Measurements from ENCODE around the gene DTWD1. TPM values are rescaled to one million over a fixed set of nuclear protein-coding genes. Genes with fewer than 3 reads are reported as not detected.
"Not testable (repeated sequence)": the region's sequence is repeated elsewhere in the genome, so short reads cannot be mapped to it uniquely, and the experiment has no call there.

The DTWD1 gene
- total RNA-seq, 2 donors from 2014 or later = 16.6 to 21.1 TPM

DNA sequence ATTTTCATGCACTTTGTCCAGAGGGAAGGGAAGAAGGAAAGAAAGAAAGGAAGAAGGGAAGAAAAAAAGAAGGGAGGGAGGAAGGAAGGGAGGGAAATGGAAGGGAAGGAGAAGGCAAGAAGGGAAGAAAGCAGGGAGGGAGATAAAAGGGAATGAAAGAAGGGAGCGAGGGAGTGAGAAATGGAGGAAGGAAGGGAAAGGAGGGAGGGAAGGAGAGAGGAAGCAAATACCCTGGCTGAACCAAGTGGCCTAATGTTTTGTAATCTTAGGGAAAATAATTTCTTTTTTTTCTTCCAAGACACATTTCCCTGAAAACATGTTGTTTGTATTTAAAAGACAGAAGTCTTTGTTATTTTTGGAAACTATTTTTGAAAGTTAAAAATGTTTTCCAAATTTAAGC lies 35.9 kb downstream of the DTWD1 start:
- no peak for DNase-seq (ENCODE audit: low spot score)
- no peak overlapping the region for H3K27ac ChIP-seq

DNA sequence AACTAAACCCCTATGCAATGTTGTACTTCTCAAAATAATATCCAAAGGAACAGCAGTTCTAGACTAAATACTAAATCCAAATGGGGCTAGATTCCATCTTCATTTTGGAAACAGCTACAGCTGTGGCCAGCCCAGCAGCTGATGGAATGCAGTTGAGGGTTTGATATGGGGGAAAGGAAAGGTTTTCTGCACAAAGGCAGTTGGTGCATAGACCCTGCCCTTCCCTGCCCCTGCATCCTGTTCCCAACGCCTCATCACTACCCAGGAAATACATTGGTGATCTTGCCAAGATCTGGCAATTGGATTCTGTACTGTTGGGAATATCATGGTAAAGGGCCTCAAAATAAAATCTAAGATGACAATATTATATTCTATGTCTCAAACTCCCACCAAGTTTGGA lies 43.9 kb downstream of the DTWD1 start:
- TF ChIP-seq POLR2AphosphoS5 (IDR thresholded peaks at IDR 0.05) (no peak), POLR2A (IDR thresholded peaks at IDR 0.05) (no peak)
- TF ChIP-seq, protein P1, sequence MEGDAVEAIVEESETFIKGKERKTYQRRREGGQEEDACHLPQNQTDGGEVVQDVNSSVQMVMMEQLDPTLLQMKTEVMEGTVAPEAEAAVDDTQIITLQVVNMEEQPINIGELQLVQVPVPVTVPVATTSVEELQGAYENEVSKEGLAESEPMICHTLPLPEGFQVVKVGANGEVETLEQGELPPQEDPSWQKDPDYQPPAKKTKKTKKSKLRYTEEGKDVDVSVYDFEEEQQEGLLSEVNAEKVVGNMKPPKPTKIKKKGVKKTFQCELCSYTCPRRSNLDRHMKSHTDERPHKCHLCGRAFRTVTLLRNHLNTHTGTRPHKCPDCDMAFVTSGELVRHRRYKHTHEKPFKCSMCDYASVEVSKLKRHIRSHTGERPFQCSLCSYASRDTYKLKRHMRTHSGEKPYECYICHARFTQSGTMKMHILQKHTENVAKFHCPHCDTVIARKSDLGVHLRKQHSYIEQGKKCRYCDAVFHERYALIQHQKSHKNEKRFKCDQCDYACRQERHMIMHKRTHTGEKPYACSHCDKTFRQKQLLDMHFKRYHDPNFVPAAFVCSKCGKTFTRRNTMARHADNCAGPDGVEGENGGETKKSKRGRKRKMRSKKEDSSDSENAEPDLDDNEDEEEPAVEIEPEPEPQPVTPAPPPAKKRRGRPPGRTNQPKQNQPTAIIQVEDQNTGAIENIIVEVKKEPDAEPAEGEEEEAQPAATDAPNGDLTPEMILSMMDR (IDR thresholded peaks at IDR 0.05) = no peak
- Histone ChIP-seq H3K27ac (no peak overlapping the region), H3K4me3 (no peak overlapping the region), H3K9me3 (no peaks in the 10 kb centered on the region), H3K27me3 (replicated peaks; ENCODE audit: insufficient read depth) (no peaks in the 10 kb centered on the region), H3K4me1 (replicated peaks) (no peaks in the 10 kb centered on the region), H3K36me3 (no peaks in the 10 kb centered on the region)
- intact Hi-C loops (cut with DNase I) = no loop called here
- no peak for DNase-seq (ENCODE audit: low spot score)
- WGBS = 90% methylated on average over 1 of the region's 1 CpG

More for the DNA sequence above, 35.9 kb downstream of the DTWD1 start:
- H3K9me3 ChIP-seq = no peaks in the 10 kb centered on the region
- H3K27me3 ChIP-seq (replicated peaks; ENCODE audit: insufficient read depth) = no peaks in the 10 kb centered on the region
- no peaks in the 10 kb centered on the region for H3K36me3 ChIP-seq
- H3K4me1 ChIP-seq (replicated peaks) = no peaks in the 10 kb centered on the region
- H3K4me3 ChIP-seq = no peak overlapping the region
- intact Hi-C loops (cut with DNase I) = no loop called here
- 88% methylated on average over 1 of the region's 1 CpG for WGBS
- TF ChIP-seq, protein P1 (IDR thresholded peaks at IDR 0.05) = no peak
- TF ChIP-seq POLR2AphosphoS5 (IDR thresholded peaks at IDR 0.05) = no peak
- no peak for TF ChIP-seq POLR2A (IDR thresholded peaks at IDR 0.05)

DNA sequence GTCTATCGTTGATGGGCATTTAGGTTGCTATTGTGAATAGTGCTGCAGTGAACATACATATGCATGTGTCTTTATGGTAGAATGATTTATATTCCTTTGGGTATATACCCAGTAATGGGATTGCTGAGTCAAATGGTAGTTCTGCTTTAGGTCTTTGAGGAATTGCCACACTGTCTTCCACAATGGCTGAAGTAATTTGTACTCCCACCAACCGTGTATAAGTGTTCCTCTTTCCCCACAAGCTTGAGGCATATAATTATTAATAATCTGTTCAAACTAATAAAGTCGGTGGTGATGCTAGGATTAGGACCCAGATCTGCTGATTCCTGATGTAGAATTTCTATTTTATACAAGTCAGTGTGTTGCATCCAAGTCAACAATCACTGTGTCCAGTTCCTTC lies 45.6 kb downstream of the DTWD1 start:
- H3K27ac ChIP-seq; DNase-seq (ENCODE audit: low spot score); H3K9me3 ChIP-seq; intact Hi-C loops (cut with DNase I); H3K4me3 ChIP-seq; H3K36me3 ChIP-seq; H3K27me3 ChIP-seq (replicated peaks; ENCODE audit: insufficient read depth); H3K4me1 ChIP-seq (replicated peaks): not testable (repeated sequence)
- WGBS = 86% methylated on average over 3 of the region's 3 CpGs

DNA sequence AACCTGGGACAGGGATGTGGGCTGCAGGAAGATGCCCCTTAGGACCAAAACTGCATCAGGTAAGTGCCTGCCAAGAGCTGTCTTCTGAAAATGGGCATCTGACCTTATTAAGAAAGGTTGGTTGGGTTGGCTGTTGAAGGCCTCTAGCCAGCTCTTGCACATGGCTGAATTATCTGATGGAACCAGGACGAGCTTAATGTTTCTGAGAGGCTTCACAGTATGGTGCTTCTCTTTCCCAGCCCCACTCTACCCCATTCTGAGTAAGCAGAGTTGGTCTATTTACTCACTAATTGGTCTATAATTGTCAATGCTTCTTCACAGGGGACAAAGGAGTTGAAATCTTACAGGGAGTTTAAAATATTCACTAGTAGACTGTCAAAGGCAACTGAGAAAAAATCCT lies 48.4 kb downstream of the DTWD1 start:
- no peaks in the 10 kb centered on the region for H3K4me1 ChIP-seq (replicated peaks)
- TF ChIP-seq, protein P1 (IDR thresholded peaks at IDR 0.05) = no peak
- TF ChIP-seq POLR2AphosphoS5 (IDR thresholded peaks at IDR 0.05) (no peak), POLR2A (IDR thresholded peaks at IDR 0.05) (no peak)
- WGBS = 67% methylated on average over 1 of the region's 1 CpG
- no peak overlapping the region for H3K27ac ChIP-seq
- H3K27me3 ChIP-seq (replicated peaks; ENCODE audit: insufficient read depth) = no peaks in the 10 kb centered on the region
- no peaks in the 10 kb centered on the region for H3K9me3 ChIP-seq
- no peaks in the 10 kb centered on the region for H3K36me3 ChIP-seq
- DNase-seq (ENCODE audit: low spot score) = no peak
- intact Hi-C loops (cut with DNase I) = no loop called here
- H3K4me3 ChIP-seq = no peak overlapping the region

DNA sequence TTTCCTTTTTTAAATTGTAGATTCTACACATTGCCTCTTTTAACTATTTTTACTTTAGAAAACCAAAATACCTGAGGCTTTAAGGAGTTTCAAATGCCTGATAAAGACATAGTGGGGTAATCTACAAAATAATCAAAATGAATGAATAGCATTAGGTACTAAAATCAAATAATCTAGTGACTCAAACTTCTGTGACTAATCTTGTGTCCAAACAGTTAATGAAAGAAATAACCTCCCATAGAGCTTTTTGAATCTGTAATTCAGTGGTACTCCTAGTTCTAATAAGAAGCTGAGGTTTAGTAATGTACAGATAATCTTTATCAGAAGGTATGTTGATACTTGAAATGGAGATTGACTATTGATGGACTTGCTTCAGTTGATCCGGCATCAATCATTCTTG lies 53.0 kb downstream of the DTWD1 start:
- 98% methylated on average over 1 of the region's 1 CpG for WGBS
- Histone ChIP-seq H3K27me3 (replicated peaks; ENCODE audit: insufficient read depth) (no peaks in the 10 kb centered on the region), H3K4me1 (replicated peaks) (no peaks in the 10 kb centered on the region), H3K36me3 (no peaks in the 10 kb centered on the region), H3K4me3 (no peak overlapping the region), H3K9me3 (no peaks in the 10 kb centered on the region), H3K27ac (no peak overlapping the region)
- no peak for DNase-seq (ENCODE audit: low spot score)
- TF ChIP-seq, protein P1 (IDR thresholded peaks at IDR 0.05) = no peak
- TF ChIP-seq POLR2AphosphoS5 (IDR thresholded peaks at IDR 0.05) (no peak), POLR2A (IDR thresholded peaks at IDR 0.05) (no peak)
- intact Hi-C loops (cut with DNase I) = loop anchor here (10.0 kb wide), 1 partner anchor 331 kb away; no protein-coding TSS in a partner anchor

All from prostate gland (tissue), 2 donors.